GM19438 (cell line): ENCODE data around the gene P3H1.

Source experiments
- ATAC-seq: cut with Tn5 transposase; IDR thresholded peaks from one replicate; pipeline ENCODE4 v1.9.1; 2021; ENCODE audit warnings: low read depth; ENCODE audit not compliant: unreplicated experiment

P3H1 gene

GRCh38 chr1:42746436-42747105 is 20.3 kb downstream of the P3H1 start:
- no peak for ATAC-seq

DNA sequence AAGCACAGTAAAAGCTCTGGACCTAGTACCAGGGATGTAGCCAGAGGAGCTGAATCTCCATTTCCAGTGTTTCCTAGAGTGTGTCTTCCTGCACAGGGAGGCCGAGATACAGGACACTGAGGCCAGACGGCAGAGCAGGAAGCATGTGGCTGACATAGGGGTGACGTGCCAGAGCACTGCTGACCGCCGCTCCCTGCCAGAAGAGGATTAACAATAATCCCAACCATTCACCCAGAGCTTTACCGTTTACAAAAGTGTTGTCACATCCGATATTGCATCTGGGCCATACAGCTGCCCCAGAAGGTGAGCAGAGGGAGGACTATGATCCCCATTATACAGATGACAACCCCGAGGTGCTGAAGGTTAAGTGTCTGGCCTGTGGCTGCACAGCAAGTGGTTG is 21.0 kb downstream of the P3H1 start:
- ATAC-seq: no peak

DNA sequence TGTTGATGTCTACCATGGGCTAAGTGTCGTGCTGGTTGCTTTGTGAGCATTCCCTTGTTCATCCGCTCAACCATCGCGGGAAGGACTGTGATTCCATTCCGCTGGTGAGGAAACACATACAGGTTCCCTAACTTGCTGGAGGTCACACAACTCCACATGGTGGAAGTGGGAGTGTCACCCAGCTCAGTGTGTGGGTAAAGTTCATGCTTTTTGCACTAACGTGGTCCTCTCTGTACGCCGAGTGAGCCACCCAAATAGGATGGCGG is 22.7 kb downstream of the P3H1 start:
- ATAC-seq: no peak

- ATAC-seq: no peak
Measured at GRCh38 chr1:42743317-42744147, 23.3 kb downstream of the P3H1 start.

GRCh38 chr1:42742617-42743316 is 24.1 kb downstream of the P3H1 start:
- no peak for ATAC-seq

- ATAC-seq: no peak
Measured at GRCh38 chr1:42742141-42742540, 24.7 kb downstream of the P3H1 start.

DNA sequence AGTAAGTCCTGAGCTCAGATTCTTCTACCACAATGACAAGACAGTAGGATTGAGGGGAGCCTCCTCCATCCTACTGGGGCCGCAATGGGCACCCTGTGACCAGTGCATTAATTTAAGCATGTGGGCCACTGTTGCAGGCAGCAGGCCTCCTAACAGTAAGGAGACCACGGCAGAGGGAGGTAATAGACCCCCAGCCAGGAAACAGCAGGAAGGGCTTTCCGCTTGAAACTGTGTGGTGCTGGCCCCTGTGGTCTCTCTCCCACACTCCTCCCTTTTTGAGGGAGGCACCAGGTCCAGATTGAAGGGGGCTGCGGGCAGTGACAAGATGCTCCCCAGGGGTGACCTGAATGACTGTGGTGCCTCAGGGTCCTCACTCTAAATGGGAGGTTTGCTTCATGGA is 25.1 kb downstream of the P3H1 start:
- no peak for ATAC-seq

DNA sequence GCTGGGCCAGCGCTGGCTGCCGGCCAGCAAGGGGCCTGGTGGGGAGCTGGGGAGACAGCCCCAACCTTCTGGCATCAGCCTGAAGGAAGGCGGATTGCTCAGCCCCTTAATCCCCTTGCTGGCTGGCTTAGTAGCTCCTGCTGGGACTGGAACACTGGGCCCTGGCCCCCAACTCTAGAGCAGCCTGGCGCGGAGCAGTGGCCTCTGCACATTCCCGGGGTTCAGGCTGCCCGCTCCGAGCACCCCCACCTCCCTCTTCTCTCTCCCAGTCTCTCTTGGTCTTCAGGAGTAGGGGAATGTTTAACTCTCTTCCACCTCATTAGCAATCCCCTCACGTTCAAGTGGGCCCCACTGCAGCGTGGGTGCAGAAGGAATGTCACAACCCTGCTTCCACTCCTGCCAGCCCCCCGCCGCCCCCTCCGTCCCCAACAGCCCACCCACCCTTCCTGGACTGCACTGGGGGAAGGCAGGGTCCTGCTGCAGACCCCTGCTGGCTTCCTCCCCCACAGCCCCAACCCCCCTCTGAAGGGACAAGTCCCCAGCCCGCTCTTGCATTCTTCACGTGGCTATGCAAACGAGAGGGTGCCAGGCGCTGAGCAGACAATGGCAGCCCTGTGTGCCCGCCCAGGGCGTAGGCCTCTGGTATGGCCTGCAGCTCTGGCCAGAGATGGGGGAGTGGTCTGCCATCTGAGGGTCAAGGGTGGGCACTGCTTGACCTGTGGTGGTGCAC is 25.8 kb downstream of the P3H1 start:
- ATAC-seq: no peak

GRCh38 chr1:42739753-42740700 is 26.8 kb downstream of the P3H1 start, which contains the start of gene CLDN19:
TSS of gene CLDN19 (minus strand) at chr1:42740236. CDS start at chr1:42740063, 173 bp downstream.
- ATAC-seq: no peak

DNA sequence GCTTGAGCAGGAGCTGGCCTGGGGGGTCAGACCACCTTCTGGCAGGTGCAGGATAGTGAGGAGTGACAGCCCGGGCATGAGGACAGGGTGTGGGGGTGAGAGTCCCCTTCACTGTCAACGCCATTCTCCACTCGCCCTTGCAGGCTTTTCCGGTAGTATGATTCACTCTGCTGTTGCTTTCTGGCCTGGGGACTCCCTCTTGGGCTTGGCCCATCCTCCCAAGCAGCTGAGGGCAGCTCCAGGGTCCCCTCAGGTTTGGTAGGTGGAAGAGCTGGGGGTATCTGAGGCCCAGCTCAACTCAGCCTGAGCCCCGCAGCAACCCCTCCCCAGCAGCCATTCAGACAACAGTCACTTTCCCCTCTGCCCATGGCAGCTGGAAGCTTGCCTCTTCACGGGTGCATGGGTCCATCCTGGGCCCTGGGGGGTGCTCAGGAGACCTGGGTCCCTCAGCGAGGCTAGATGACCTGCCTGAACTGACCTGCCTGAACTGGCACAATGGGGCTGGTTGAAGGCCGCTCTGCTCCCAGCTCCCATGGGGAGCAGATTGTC is 28.1 kb downstream of the P3H1 start:
- no peak for ATAC-seq

DNA sequence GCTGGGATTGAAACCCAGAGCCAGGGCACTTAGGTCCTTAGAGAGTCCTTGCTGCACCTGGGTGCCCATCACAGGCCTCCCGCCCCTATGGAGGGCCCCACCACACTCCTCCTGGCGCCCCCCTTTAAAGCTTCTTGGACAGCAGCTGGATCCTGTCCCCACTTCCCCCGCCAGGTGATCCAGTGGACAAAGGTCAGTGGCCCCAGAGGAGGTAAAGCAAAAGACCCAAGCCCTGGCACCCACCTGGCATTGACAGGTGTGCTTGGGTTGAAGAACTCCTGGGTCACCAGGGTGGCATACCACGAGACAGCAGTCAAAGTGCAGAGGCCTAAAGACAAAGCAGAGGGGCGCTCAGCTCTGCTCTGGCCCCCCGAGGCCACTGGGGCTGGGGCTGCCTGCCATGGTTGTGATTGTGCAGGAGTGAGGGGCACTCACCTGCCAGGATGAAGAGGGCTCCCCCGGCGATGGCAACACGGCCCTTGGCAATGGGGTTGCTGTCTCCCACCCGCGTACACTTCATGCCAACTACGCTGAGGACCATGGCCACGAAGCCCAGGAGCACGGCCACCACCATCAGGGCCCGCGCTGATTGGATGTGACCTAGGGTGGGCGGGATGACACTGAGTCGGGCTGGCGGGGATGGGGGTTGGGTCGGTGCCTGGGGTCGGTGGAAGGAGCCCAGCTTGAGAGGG is 28.7 kb downstream of the P3H1 start:
- no peak for ATAC-seq

- ATAC-seq: no peak
Measured at GRCh38 chr1:42737257-42737656, 29.6 kb downstream of the P3H1 start.

DNA sequence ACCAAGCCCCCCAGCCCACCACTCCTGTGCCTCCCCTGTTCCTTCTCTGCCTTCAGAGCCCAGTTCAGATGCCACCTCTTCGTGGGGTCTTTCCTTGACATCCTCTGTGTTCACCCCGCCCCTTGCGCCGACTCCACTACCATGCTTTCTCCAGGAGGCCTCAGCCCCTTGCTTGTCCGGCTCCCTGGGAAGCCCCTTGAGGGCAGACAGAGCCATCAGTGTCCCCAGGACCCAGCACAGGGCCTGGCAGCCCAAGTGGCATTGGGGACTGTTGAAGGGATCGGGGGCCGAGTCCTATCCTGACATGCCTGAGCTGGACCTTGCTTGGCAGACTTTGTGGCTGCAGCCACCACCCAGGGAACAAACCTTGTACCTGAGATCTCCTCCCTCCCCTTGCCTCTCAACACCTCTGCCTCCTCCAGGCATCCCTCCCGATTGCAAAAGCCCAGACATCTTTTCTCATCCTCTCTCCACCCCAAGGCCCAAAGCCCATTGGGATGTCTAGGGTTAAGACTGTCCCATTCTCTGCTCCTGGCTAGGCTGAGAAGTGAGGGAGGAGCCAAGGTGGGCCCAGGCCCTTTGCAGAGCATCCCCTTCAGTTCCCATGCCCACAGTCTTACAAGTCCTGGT is 30.1 kb downstream of the P3H1 start:
- ATAC-seq: no peak

GRCh38 chr1:42736152-42736551 is 30.7 kb downstream of the P3H1 start:
- no peak for ATAC-seq

- ATAC-seq: no peak
Measured at GRCh38 chr1:42735477-42736105, 31.2 kb downstream of the P3H1 start.

DNA sequence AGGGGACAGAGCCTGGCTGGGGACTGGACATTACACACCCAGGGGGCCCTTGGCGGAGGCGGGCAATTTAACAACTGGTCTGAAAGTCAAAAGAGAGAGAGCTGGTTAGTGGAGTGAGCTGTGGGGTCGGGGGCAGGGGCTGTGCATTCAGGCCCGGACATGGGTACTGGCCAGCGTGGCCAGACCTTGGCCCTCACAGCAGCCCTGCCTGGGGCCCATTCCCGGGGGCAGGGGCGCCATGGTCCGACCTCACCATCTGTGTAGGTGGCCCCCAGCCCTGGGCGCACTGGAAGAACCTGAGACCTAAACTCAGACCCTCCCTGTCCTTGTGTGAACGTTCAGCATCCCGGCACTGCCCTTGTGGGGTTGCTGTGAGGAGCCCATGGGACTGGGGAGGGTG is 31.8 kb downstream of the P3H1 start:
- ATAC-seq: no peak

DNA sequence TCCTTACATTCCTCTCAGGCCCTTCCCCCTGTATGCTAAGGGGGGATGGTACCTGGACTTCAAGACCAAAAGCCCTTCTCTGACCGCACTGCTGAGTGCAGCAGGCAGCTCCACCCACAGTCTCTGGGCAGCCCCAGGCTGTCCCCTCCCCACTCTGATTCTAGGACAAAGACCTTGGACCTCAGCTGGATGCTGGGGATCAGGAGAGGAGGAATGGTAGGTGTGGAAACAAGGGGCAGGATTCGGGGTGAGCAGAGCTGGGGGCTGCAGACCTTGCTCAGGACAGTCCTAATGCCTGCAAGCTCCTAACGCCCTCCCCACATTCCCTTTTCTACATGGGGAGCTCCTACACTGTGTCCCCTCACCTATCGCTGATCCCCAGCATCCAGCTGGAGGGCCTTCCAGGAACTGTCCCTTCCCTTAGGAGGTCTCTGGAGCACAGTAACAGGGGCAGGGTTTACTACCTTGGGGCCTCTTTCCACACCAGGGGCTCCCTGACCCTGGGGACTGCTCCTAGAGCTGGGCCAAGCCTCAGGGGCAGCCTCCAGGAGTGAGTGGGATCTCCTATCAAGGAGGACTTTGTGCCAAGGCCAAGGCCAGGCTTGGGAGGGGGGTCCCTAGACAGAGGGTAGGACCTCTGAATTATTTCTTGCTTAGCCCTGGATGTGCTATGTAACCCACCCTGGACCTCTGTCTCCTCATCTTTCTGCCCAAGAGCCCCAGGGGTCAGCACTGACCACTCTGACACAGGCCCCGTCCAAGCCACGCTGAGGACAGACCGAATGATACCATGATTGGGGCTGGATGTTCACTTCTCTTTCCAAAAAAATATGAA is 32.4 kb downstream of the P3H1 start:
- no peak for ATAC-seq
